ENCODE data around the gene TMCC1. TPM values are rescaled to one million over a fixed set of nuclear protein-coding genes. Genes with fewer than 3 reads are reported as not detected.
"Not testable (repeated sequence)": the region's sequence is repeated elsewhere in the genome, so short reads cannot be mapped to it uniquely, and the experiment has no call there.

Gene TMCC1
- total RNA-seq, 4 donors from 2014 or later = 23.2 to 78.7 (median 54.1) TPM

DNA sequence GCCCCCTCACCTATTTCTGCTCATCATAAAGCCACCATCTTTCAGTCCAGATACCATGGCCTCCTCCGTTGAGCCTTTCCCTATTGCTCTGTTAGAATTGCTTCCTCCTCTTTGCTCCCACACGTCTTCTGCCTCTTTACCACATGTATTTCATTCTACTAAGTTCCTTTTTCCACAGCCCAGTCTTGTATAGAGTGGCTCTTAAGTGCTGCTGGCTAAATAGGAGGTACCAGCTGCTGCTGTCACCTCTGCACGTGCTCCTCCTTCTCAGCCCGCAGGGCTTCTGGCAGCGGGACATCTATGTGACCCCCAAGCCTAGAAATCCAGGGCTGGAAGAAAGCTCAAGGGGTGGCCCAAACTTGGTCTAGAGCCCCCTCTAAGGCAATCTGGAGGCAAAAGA lies 248.2 kb downstream of the TMCC1 start:
- no peak overlapping the region for H3K27ac ChIP-seq
- intact Hi-C loops (cut with DNase I; ENCODE audit: low total_unique reads) = no loop called here
- TF ChIP-seq POLR2A (IDR thresholded peaks at IDR 0.05) = no peak

DNA sequence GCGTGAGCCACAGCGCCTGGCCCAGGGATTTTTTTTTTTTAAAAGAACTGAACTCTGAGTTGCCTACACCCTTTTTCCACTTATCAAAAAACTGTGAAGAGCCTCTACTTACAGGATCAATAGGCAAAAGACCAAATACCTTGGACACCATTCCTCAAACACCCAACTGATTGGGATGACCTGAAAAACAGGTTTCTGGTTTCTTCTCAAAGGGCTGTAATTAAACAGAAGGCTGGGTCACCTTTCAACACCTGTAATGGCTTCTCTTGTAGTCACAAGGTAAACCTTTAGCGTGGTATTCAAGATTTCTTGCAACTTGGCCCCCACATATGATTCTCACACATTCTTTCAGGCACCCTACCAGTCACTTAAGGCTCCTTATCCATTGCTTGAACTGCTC lies 248.7 kb downstream of the TMCC1 start:
- no peaks in the 10 kb centered on the region for H3K36me3 ChIP-seq
- no peak overlapping the region for H3K4me3 ChIP-seq
- no peak for DNase-seq
- H3K27ac ChIP-seq = no peak overlapping the region
- H3K9me3 ChIP-seq = no peaks in the 10 kb centered on the region
- no peak for TF ChIP-seq POLR2A (IDR thresholded peaks at IDR 0.05)
- TF ChIP-seq, protein P1, sequence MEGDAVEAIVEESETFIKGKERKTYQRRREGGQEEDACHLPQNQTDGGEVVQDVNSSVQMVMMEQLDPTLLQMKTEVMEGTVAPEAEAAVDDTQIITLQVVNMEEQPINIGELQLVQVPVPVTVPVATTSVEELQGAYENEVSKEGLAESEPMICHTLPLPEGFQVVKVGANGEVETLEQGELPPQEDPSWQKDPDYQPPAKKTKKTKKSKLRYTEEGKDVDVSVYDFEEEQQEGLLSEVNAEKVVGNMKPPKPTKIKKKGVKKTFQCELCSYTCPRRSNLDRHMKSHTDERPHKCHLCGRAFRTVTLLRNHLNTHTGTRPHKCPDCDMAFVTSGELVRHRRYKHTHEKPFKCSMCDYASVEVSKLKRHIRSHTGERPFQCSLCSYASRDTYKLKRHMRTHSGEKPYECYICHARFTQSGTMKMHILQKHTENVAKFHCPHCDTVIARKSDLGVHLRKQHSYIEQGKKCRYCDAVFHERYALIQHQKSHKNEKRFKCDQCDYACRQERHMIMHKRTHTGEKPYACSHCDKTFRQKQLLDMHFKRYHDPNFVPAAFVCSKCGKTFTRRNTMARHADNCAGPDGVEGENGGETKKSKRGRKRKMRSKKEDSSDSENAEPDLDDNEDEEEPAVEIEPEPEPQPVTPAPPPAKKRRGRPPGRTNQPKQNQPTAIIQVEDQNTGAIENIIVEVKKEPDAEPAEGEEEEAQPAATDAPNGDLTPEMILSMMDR (IDR thresholded peaks at IDR 0.05) = no peak
- intact Hi-C loops (cut with DNase I; ENCODE audit: low total_unique reads) = no loop called here
- no peaks in the 10 kb centered on the region for H3K27me3 ChIP-seq
- H3K4me1 ChIP-seq = no peaks in the 10 kb centered on the region

More for the DNA sequence above, 248.2 kb downstream of the TMCC1 start:
- Histone ChIP-seq H3K36me3 (no peaks in the 10 kb centered on the region), H3K4me1 (no peaks in the 10 kb centered on the region), H3K4me3 (no peak overlapping the region), H3K27me3 (no peaks in the 10 kb centered on the region), H3K9me3 (no peaks in the 10 kb centered on the region)
- no peak for DNase-seq

DNA sequence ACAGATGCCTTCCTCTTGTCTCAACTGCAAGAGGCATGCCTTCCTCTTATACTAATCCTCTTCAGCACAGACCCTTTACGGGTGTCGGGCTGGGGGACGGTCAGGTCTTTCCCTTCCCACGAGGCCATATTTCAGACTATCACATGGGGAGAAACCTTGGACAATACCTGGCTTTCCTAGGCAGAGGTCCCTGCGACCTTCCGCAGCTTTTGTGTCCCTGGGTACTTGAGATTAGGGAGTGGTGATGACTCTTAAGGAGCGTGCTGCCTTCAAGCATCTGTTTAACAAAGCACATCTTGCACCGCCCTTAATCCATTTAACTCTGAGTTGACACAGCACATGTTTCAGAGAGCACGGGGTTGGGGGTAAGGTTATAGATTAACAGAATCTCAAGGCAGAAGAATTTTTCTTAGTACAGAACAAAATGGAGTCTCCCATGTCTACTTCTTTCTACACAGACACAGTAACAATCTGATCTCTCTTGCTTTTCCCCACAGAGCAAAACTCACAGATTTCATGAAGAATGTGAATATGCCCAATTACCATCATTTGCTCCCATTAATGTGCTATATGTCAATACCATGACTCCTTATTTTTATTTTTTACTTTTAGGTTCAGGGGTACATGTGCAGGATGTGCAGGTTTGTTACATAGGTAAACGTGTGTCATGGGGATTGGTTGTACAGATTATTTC lies 251.8 kb downstream of the TMCC1 start:
- H3K36me3 ChIP-seq; H3K27ac ChIP-seq; intact Hi-C loops (cut with DNase I; ENCODE audit: low total_unique reads); H3K9me3 ChIP-seq; H3K4me3 ChIP-seq; H3K27me3 ChIP-seq; H3K4me1 ChIP-seq; DNase-seq: not testable (repeated sequence)

- intact Hi-C loops (cut with DNase I; ENCODE audit: low total_unique reads); H3K27ac ChIP-seq; H3K4me3 ChIP-seq; DNase-seq; H3K9me3 ChIP-seq; H3K36me3 ChIP-seq; H3K27me3 ChIP-seq; H3K4me1 ChIP-seq: not testable (repeated sequence)
Measured at GRCh38 chr3:129640985-129641384, 252.5 kb downstream of the TMCC1 start.

DNA sequence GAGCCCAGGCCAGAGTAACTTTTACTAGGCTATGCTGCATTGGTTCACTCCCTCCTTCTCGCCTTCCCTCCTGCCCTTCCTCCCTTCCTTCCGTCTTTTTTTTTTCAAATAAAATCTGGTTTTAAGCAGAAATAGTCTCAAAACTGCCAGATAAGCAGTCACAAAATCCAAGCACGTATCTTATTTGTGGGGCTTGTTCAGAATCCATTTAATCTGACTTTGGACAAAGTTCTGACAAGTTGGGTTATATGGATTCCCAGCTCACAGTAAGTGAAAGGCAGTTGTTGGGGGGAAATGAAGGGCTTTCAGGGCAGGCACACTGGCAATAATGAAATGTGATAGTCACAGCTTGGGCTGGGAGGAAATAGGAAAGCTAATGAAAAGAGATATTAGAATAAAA lies 255.0 kb downstream of the TMCC1 start:
- H3K4me3 ChIP-seq = no peak overlapping the region
- intact Hi-C loops (cut with DNase I; ENCODE audit: low total_unique reads) = no loop called here
- no peak for TF ChIP-seq POLR2A (IDR thresholded peaks at IDR 0.05)
- TF ChIP-seq, protein P1 (IDR thresholded peaks at IDR 0.05) = no peak
- no peaks in the 10 kb centered on the region for H3K36me3 ChIP-seq
- no peaks in the 10 kb centered on the region for H3K4me1 ChIP-seq
- H3K9me3 ChIP-seq = no peaks in the 10 kb centered on the region
- no peaks in the 10 kb centered on the region for H3K27me3 ChIP-seq
- no peak for DNase-seq
- H3K27ac ChIP-seq = no peak overlapping the region

DNA sequence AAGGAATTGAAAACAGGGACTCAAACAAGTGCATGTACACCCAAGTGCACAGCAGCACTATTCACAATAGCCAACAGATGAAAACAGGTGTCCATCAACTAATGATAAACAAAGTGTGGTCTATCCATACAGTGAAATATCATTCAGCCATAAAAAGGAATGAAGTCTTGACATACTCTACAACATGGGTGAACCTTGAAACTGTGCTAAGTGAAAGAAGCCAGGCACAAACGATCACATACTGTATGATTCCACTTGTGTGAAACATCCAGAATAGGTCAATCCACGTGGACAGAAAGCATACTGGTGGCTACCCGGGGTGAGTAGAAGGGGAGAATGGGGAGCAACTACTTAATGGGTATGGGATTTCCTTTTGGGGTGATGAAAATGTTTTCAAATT lies 257.4 kb downstream of the TMCC1 start:
- no peak for DNase-seq
- TF ChIP-seq POLR2A (IDR thresholded peaks at IDR 0.05) = no peak
- TF ChIP-seq, protein P1 (IDR thresholded peaks at IDR 0.05) = no peak
- intact Hi-C loops (cut with DNase I; ENCODE audit: low total_unique reads) = no loop called here

DNA sequence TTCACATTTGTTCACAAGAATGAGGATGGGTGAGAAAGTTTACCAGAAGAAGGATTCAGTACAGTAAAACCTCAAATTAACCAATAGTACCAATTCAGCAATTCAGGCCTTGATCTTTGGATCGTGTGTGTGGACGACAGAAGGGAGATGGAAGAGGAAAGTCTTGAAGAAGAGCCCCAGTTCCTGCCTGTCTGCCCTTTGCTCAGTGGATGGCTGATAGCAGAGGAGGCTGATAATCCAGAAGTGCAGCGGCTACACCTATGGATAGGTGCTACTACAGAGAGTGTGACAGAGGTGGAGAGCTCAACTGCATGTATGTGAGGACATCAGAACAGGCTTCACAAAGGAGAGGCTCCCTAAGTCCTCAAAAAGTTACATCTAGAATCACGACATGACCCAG lies 257.9 kb downstream of the TMCC1 start:
- no peaks in the 10 kb centered on the region for H3K9me3 ChIP-seq
- no peak overlapping the region for H3K4me3 ChIP-seq
- H3K36me3 ChIP-seq = no peaks in the 10 kb centered on the region
- TF ChIP-seq, protein P1 (IDR thresholded peaks at IDR 0.05) = no peak
- TF ChIP-seq POLR2A (IDR thresholded peaks at IDR 0.05) = no peak
- H3K27ac ChIP-seq = no peak overlapping the region
- no peaks in the 10 kb centered on the region for H3K4me1 ChIP-seq
- intact Hi-C loops (cut with DNase I; ENCODE audit: low total_unique reads) = no loop called here
- no peak for DNase-seq
- no peaks in the 10 kb centered on the region for H3K27me3 ChIP-seq

More for the DNA sequence above, 257.4 kb downstream of the TMCC1 start:
- Histone ChIP-seq H3K27ac (no peak overlapping the region), H3K36me3 (no peaks in the 10 kb centered on the region), H3K4me1 (no peaks in the 10 kb centered on the region), H3K27me3 (no peaks in the 10 kb centered on the region), H3K4me3 (no peak overlapping the region), H3K9me3 (no peaks in the 10 kb centered on the region)
